Loucy (cell line): ENCODE data around the gene MYNN.

Experiments used
- H2AFZ ChIP-seq: fragments of 200-600 bp; sonication (generic); 2 replicates; pipeline ENCODE4 v1.6.0; 2016; ENCODE audit warnings: antibody characterized with exemption, mild to moderate bottlenecking, low read length, moderate library complexity
- H3F3A ChIP-seq: fragments of 200-600 bp; 2 replicates; pipeline ENCODE4 v1.6.0; 2016; ENCODE audit warnings: antibody characterized with exemption, low read depth, mild to moderate bottlenecking
- H3K27me3 ChIP-seq: fragments of 200-600 bp; sonication (generic); 2 replicates; pipeline ENCODE4 v1.6.1; 2014; ENCODE audit warnings: low read length, mild to moderate bottlenecking; ENCODE audit not compliant: insufficient read depth, poor library complexity, severe bottlenecking
- H3K36me3 ChIP-seq: fragments of 200-600 bp; sonication (generic); 2 replicates; pipeline ENCODE4 v1.6.1; 2016; ENCODE audit warnings: low read length; ENCODE audit not compliant: insufficient read depth
- H3K4me1 ChIP-seq: fragments of 200-600 bp; sonication (generic); 2 replicates; pipeline ENCODE4 v1.5.1; 2014; ENCODE audit warnings: low read length, mild to moderate bottlenecking; ENCODE audit not compliant: insufficient read depth, poor library complexity, severe bottlenecking
- H3K4me2 ChIP-seq: fragments of 200-600 bp; sonication (generic); 2 replicates; pipeline ENCODE4 v1.6.0; 2014; ENCODE audit warnings: antibody characterized with exemption, low read length, low read depth, mild to moderate bottlenecking; ENCODE audit not compliant: poor library complexity, severe bottlenecking
- H3K4me3 ChIP-seq: fragments of 200-600 bp; sonication (generic); 2 replicates; pipeline ENCODE4 v1.5.1; 2014; ENCODE audit warnings: low read length, mild to moderate bottlenecking, mixed read lengths; ENCODE audit not compliant: poor library complexity, severe bottlenecking
- H3K79me2 ChIP-seq: fragments of 200-600 bp; sonication (generic); 2 replicates; pipeline ENCODE4 v1.6.1; 2014; ENCODE audit warnings: low read length; ENCODE audit not compliant: insufficient read depth
- H3K9ac ChIP-seq: fragments of 200-600 bp; sonication (generic); 2 replicates; pipeline ENCODE4 v1.6.0; 2014; ENCODE audit warnings: mild to moderate bottlenecking, low read depth, low read length, moderate library complexity; ENCODE audit not compliant: poor library complexity, severe bottlenecking
- H3K9me2 ChIP-seq: fragments of 200-600 bp; sonication (generic); replicated peaks from 2 replicates; pipeline ENCODE4 v1.6.1; 2016; ENCODE audit warnings: low read depth, low read length, mixed read lengths
- H3K9me3 ChIP-seq: fragments of 200-600 bp; sonication (generic); 2 replicates; pipeline ENCODE4 v1.6.1; 2014; ENCODE audit warnings: mild to moderate bottlenecking, antibody characterized with exemption, low read length, low read depth; ENCODE audit not compliant: insufficient read depth
- H4K20me1 ChIP-seq: fragments of 200-600 bp; sonication (generic); 2 replicates; pipeline ENCODE4 v1.6.0; 2014; ENCODE audit warnings: antibody characterized with exemption, low read length, mild to moderate bottlenecking; ENCODE audit not compliant: insufficient read depth, poor library complexity, severe bottlenecking
- CTCF ChIP-seq: fragments of 200-600 bp; sonication (generic); conservative IDR thresholded peaks from 2 replicates; pipeline ENCODE4 v1.5.1; 2014; ENCODE audit warnings: mild to moderate bottlenecking, antibody characterized with exemption, low read length
- EZH2phosphoT487 ChIP-seq: fragments of 200-600 bp; IDR thresholded peaks from 2 replicates; pipeline ENCODE4 v1.6.1; 2018; ENCODE audit warnings: antibody characterized with exemption, mild to moderate bottlenecking, moderate library complexity, borderline replicate concordance

The MYNN gene

GRCh38 chr3:169769287-169770181, 3.7 kb upstream of the MYNN start, which contains the start of gene ACTRT3:
Gene ACTRT3 (minus strand): TSS chr3:169769561. CDS start chr3:169769520, 41 bp downstream.
- peak within 1 kb of the TSS; percentile 74 for H3K4me2 ChIP-seq
- no peaks in the 10 kb centered on the region for H3K36me3 ChIP-seq
- TF ChIP-seq EZH2phosphoT487 (no peak), CTCF (no peak)
- H3K9me3 ChIP-seq, result no peaks in the 10 kb centered on the region
- peaks cover 10% of the 10 kb centered on the region for H3K79me2 ChIP-seq
- H3K4me3 ChIP-seq, result peak within 1 kb of the TSS; percentile 81
- H3K4me1 ChIP-seq, result peaks cover 16% of the 10 kb centered on the region
- H3K9me2 ChIP-seq, result no peaks in the 10 kb centered on the region
- H4K20me1 ChIP-seq, result peaks cover 13% of the 10 kb centered on the region
- H3K27me3 ChIP-seq, result no peaks in the 10 kb centered on the region
- H3K9ac ChIP-seq, result peak within 1 kb of the TSS; percentile 73
- peak within 1 kb of the TSS; percentile 98 for H2AFZ ChIP-seq
- H3F3A ChIP-seq, result peaks cover 49% of the 10 kb centered on the region

DNA sequence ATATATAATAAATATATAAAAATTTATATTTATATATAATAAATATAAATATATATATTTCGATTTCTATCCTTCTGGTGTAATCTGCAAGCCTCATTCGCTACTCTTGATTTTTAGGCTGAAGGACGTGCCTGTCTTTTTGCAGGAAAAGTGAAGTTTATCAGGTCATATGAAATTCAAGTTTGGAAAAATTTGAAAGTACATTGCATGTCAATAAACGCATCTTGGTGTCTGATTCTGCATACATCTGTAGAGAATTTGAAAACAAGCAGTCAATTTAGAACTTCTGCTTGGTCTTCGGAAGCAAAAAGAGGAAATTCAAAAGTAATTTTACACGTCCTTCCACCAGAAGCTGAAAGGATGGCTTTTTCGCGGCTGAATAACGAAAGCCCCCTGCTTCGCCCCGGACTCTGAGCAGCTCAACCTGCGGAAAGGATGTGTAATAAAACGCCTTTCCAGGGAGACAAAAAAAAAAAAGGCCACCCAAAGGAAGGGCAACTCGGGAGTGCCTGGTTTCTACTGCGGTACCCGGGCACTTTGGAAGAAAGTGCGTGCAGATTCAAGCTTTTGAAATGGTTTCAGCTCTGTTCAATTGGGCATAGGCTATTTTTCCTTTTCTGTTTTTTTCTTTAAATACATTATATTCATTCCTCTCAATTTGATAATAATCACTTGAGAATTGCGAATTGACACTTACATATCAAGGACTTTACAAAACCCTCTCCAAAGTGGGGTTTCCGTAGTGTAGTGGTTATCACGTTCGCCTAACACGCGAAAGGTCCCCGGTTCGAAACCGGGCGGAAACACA, 1.5 kb upstream of the MYNN start:
- Histone ChIP-seq H3K79me2 (peaks cover 30% of the 10 kb centered on the region), H3K9me2 (no peaks in the 10 kb centered on the region), H3K4me1 (peaks cover 26% of the 10 kb centered on the region), H3F3A (peaks cover 34% of the 10 kb centered on the region), H3K4me3 (peak overlapping the region; percentile 85), H3K4me2 (peak overlapping the region; percentile 80), H3K9ac (peak overlapping the region; percentile 90), H2AFZ (peak overlapping the region; percentile 97), H3K9me3 (no peaks in the 10 kb centered on the region), H3K27me3 (no peaks in the 10 kb centered on the region), H4K20me1 (peaks cover 26% of the 10 kb centered on the region), H3K36me3 (no peaks in the 10 kb centered on the region)
- TF ChIP-seq EZH2phosphoT487, result no peak
- no peak for TF ChIP-seq CTCF

- TF ChIP-seq CTCF, result no peak
- TF ChIP-seq EZH2phosphoT487, result no peak
- Histone ChIP-seq H3K4me2 (peak overlapping the region; percentile 80), H3K27me3 (no peaks in the 10 kb centered on the region), H3F3A (peaks cover 27% of the 10 kb centered on the region), H3K9ac (peak overlapping the region; percentile 90), H3K4me3 (peak overlapping the region; percentile 85), H3K36me3 (no peaks in the 10 kb centered on the region), H3K9me2 (no peaks in the 10 kb centered on the region), H3K4me1 (peaks cover 26% of the 10 kb centered on the region), H3K79me2 (peaks cover 36% of the 10 kb centered on the region), H2AFZ (peak overlapping the region; percentile 97), H3K9me3 (no peaks in the 10 kb centered on the region), H4K20me1 (peaks cover 31% of the 10 kb centered on the region)
Measured at GRCh38 chr3:169772305-169772896, 795 bp upstream of the MYNN start.
